ENCODE data around the gene NEK4.

The NEK4 gene

DNA sequence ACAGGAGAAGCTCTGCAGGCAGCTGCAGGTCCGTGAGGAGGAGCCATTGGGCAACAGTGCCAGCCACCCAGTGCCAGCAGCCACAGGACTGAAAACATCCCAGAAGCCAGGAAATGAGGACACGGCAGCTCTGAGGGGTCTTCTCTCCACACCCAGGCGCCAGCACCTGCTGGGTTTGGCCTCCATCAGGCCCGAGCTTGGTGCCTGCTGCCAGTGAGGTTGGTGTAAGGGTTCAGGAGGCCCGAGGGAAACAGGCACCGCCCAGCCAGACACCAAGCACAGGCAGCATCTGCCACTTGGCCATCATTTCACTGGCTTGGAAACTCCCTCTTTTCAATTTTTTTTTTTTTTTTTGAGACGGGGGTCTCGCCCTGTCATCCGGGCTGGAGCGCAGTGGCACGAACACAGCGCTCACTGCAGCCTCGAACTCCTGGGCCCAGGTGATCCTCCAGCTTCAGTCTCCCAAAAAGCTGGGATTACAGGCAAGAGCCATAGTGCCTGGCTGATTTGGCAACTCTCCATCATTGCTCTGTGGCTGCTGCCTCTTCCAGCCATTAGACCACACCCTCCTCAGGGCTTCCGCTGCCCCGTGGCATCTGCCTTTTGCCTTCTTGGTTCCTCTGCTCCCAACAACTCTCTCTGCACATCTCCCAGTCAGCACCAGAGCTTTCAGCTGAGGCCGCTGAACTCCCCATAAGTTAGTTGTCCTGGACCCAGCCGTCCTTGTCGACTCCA lies 22.4 kb upstream of the NEK4 start:
- H3K4me3 ChIP-seq (ENCODE audit: insufficient read length, low read depth) = no peak overlapping the region
- no peaks in the 10 kb centered on the region for H3K9me3 ChIP-seq (ENCODE audit: insufficient read depth, low read length)
- H3K27me3 ChIP-seq (ENCODE audit: insufficient read depth, insufficient read length) = peaks cover 5% of the 10 kb centered on the region
- H3K36me3 ChIP-seq (ENCODE audit: insufficient read depth, insufficient read length, low read length) = no peaks in the 10 kb centered on the region
- H3K4me1 ChIP-seq (ENCODE audit: insufficient read depth, insufficient read length) = peaks cover 4% of the 10 kb centered on the region
- no peak for DNase-seq (ENCODE audit: low read depth, low spot score)
- no peak for TF ChIP-seq ZNF274 (IDR thresholded peaks at IDR 0.05; ENCODE audit: low read depth, low read length)
- no peak for TF ChIP-seq YY1 (IDR thresholded peaks at IDR 0.05; ENCODE audit: insufficient read depth, insufficient read length)
- TF ChIP-seq SUZ12 (IDR thresholded peaks at IDR 0.05; ENCODE audit: extremely low read depth, insufficient read depth, insufficient read length) = no peak
- H3K9ac ChIP-seq (ENCODE audit: insufficient read length, low read depth) = no peak overlapping the region

DNA sequence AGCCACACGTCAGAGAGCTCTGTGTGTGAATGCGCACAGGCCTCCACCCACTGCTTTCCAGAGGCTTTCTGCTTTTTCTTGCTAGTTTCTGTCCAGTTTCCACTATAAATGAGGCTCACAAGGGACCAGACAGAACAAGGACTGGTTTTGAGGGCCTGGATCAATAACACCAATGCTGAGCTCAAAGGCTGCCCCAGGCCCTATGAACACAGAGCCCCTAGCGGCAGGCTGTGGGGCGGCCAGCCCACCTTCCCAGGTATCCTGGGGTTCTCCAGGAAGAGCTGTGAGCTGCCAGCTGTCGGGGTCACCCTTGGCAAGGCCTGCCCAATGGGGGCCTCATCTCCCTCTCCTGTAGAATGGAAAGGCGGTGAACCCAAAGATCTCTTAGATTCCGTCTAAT lies 21.7 kb upstream of the NEK4 start:
- Histone ChIP-seq H3K9me3 (ENCODE audit: insufficient read depth, low read length) (no peaks in the 10 kb centered on the region), H3K27me3 (ENCODE audit: insufficient read depth, insufficient read length) (peaks cover 5% of the 10 kb centered on the region), H3K9ac (ENCODE audit: insufficient read length, low read depth) (no peak overlapping the region), H3K4me3 (ENCODE audit: insufficient read length, low read depth) (no peak overlapping the region), H3K4me1 (ENCODE audit: insufficient read depth, insufficient read length) (peaks cover 4% of the 10 kb centered on the region), H3K36me3 (ENCODE audit: insufficient read depth, insufficient read length, low read length) (no peaks in the 10 kb centered on the region)
- TF ChIP-seq SUZ12 (IDR thresholded peaks at IDR 0.05; ENCODE audit: extremely low read depth, insufficient read depth, insufficient read length) (no peak), YY1 (IDR thresholded peaks at IDR 0.05; ENCODE audit: insufficient read depth, insufficient read length) (no peak)
- DNase-seq (ENCODE audit: low read depth, low spot score) = no peak

DNA sequence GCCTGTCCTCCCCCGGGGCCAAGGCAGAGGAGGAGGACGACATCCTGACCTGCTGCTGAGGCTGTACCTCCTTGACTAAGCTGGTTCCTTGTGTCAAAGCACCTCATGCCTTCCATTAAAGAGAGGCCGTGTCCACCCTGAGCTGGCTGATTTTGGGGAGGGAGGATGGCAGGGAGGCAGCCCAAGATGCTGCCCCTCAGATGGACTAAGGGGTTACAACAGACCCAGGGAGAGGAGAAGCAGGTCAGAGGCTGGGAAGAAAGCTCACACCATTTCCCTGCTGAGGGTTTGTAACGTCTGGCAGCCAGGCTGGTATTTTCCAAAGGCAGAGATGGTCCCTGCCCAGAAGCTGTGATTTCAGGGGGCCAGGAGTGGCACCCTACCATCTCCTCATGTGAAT lies 21.2 kb upstream of the NEK4 start:
- H3K9me3 ChIP-seq (ENCODE audit: insufficient read depth, low read length) = no peaks in the 10 kb centered on the region
- H3K4me1 ChIP-seq (ENCODE audit: insufficient read depth, insufficient read length) = peaks cover 4% of the 10 kb centered on the region
- no peak overlapping the region for H3K4me3 ChIP-seq (ENCODE audit: insufficient read length, low read depth)
- TF ChIP-seq ZNF274 (IDR thresholded peaks at IDR 0.05; ENCODE audit: low read depth, low read length) (no peak), SUZ12 (IDR thresholded peaks at IDR 0.05; ENCODE audit: extremely low read depth, insufficient read depth, insufficient read length) (no peak), YY1 (IDR thresholded peaks at IDR 0.05; ENCODE audit: insufficient read depth, insufficient read length) (no peak)
- H3K9ac ChIP-seq (ENCODE audit: insufficient read length, low read depth) = no peak overlapping the region
- peaks cover 5% of the 10 kb centered on the region for H3K27me3 ChIP-seq (ENCODE audit: insufficient read depth, insufficient read length)
- no peak for DNase-seq (ENCODE audit: low read depth, low spot score)
- H3K36me3 ChIP-seq (ENCODE audit: insufficient read depth, insufficient read length, low read length) = no peaks in the 10 kb centered on the region

DNA sequence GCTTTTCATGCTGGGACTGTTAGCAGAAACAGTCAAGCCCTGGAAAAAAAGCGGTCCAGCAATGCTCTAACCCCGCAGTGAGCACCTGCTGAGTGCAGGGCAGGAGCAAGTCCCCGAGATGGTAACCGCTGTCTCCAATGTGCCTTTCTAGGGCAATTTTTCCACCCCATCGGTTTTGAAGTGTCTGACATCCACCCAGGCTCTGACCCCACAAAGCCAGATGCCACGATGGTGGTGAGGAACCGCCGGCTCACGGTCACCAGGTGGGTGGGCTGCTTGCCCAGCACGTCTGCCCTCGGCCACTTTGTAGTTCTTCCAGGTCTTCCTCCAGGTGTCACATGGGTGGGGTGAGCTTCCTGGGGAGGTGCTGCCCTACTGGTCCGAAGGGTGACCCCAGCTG lies 20.6 kb upstream of the NEK4 start:
- H3K9ac ChIP-seq (ENCODE audit: insufficient read length, low read depth) = no peak overlapping the region
- H3K9me3 ChIP-seq (ENCODE audit: insufficient read depth, low read length) = no peaks in the 10 kb centered on the region
- no peaks in the 10 kb centered on the region for H3K36me3 ChIP-seq (ENCODE audit: insufficient read depth, insufficient read length, low read length)
- no peak for TF ChIP-seq ZNF274 (IDR thresholded peaks at IDR 0.05; ENCODE audit: low read depth, low read length)
- no peak for TF ChIP-seq YY1 (IDR thresholded peaks at IDR 0.05; ENCODE audit: insufficient read depth, insufficient read length)
- no peak for TF ChIP-seq SUZ12 (IDR thresholded peaks at IDR 0.05; ENCODE audit: extremely low read depth, insufficient read depth, insufficient read length)
- H3K4me1 ChIP-seq (ENCODE audit: insufficient read depth, insufficient read length) = peaks cover 4% of the 10 kb centered on the region
- DNase-seq (ENCODE audit: low read depth, low spot score) = no peak
- no peak overlapping the region for H3K4me3 ChIP-seq (ENCODE audit: insufficient read length, low read depth)
- peaks cover 5% of the 10 kb centered on the region for H3K27me3 ChIP-seq (ENCODE audit: insufficient read depth, insufficient read length)

DNA sequence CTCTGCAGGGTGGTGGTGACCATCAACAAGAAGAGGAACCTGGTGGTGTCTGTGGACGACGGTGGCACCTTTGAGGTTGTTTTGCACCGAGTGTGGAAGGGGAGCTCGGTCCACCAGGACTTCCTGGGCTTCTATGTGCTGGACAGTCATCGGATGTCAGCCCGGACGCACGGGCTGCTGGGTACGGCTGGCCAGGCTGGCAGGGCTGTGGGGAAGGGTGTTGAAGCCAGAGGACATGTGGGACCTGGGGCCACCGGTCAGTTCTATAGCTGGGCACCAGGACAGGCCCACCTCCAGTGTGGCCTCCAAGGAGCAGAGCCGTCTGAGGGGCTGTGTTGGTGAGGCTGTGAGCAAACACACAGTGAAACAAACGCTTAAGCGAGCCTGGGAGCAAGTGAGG lies 20.0 kb upstream of the NEK4 start:
- H3K9ac ChIP-seq (ENCODE audit: insufficient read length, low read depth) = no peak overlapping the region
- H3K9me3 ChIP-seq (ENCODE audit: insufficient read depth, low read length) = no peaks in the 10 kb centered on the region
- peaks cover 4% of the 10 kb centered on the region for H3K4me1 ChIP-seq (ENCODE audit: insufficient read depth, insufficient read length)
- no peak for TF ChIP-seq SUZ12 (IDR thresholded peaks at IDR 0.05; ENCODE audit: extremely low read depth, insufficient read depth, insufficient read length)
- TF ChIP-seq YY1 (IDR thresholded peaks at IDR 0.05; ENCODE audit: insufficient read depth, insufficient read length) = no peak
- TF ChIP-seq ZNF274 (IDR thresholded peaks at IDR 0.05; ENCODE audit: low read depth, low read length) = no peak
- no peak for DNase-seq (ENCODE audit: low read depth, low spot score)
- H3K27me3 ChIP-seq (ENCODE audit: insufficient read depth, insufficient read length) = peaks cover 5% of the 10 kb centered on the region
- no peaks in the 10 kb centered on the region for H3K36me3 ChIP-seq (ENCODE audit: insufficient read depth, insufficient read length, low read length)
- H3K4me3 ChIP-seq (ENCODE audit: insufficient read length, low read depth) = no peak overlapping the region

DNA sequence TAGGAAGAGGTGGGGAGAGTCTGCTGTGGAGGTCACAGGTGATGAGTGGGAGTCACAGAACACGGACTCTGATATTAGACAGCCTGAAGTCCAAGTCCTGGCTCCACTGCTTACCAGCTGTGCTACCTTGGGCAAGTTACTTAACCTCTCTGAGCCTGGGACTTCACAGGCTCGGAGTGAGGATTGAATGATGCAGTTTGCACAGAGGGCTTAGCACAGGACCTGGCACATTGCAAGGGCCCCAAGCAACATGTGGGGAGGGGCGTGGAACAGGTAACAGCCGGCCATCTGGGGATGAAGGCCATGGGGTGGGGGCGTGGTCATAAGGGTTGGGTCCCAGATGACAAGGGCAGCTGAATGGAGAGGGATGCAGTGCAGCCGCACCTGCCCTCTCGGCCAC lies 19.6 kb upstream of the NEK4 start:
- no peak overlapping the region for H3K9ac ChIP-seq (ENCODE audit: insufficient read length, low read depth)
- H3K36me3 ChIP-seq (ENCODE audit: insufficient read depth, insufficient read length, low read length) = no peaks in the 10 kb centered on the region
- DNase-seq (ENCODE audit: low read depth, low spot score) = no peak
- H3K27me3 ChIP-seq (ENCODE audit: insufficient read depth, insufficient read length) = peaks cover 5% of the 10 kb centered on the region
- TF ChIP-seq ZNF274 (IDR thresholded peaks at IDR 0.05; ENCODE audit: low read depth, low read length) = no peak
- TF ChIP-seq YY1 (IDR thresholded peaks at IDR 0.05; ENCODE audit: insufficient read depth, insufficient read length) = no peak
- TF ChIP-seq SUZ12 (IDR thresholded peaks at IDR 0.05; ENCODE audit: extremely low read depth, insufficient read depth, insufficient read length) = no peak
- H3K9me3 ChIP-seq (ENCODE audit: insufficient read depth, low read length) = no peaks in the 10 kb centered on the region
- peaks cover 4% of the 10 kb centered on the region for H3K4me1 ChIP-seq (ENCODE audit: insufficient read depth, insufficient read length)
- H3K4me3 ChIP-seq (ENCODE audit: insufficient read length, low read depth) = no peak overlapping the region

DNA sequence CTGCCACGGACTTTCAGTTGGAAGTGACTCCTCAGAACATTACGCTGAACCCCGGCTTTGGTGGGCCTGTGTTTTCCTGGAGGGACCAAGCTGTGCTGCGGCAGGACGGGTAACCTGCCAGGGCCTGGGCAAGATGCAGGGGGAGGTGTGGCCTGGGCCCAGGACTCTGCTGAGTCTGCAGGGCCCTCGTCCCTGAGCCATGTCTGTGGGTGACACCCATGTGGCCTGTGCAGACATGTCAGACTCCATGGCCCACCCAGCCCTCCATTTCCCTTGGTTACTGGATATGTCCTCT lies 19.0 kb upstream of the NEK4 start:
- DNase-seq (ENCODE audit: low read depth, low spot score) = no peak
- no peak overlapping the region for H3K9ac ChIP-seq (ENCODE audit: insufficient read length, low read depth)
- no peak overlapping the region for H3K4me3 ChIP-seq (ENCODE audit: insufficient read length, low read depth)
- no peaks in the 10 kb centered on the region for H3K36me3 ChIP-seq (ENCODE audit: insufficient read depth, insufficient read length, low read length)
- H3K9me3 ChIP-seq (ENCODE audit: insufficient read depth, low read length) = no peaks in the 10 kb centered on the region
- H3K27me3 ChIP-seq (ENCODE audit: insufficient read depth, insufficient read length) = peaks cover 5% of the 10 kb centered on the region
- H3K4me1 ChIP-seq (ENCODE audit: insufficient read depth, insufficient read length) = peaks cover 4% of the 10 kb centered on the region
- TF ChIP-seq YY1 (IDR thresholded peaks at IDR 0.05; ENCODE audit: insufficient read depth, insufficient read length) (no peak), ZNF274 (IDR thresholded peaks at IDR 0.05; ENCODE audit: low read depth, low read length) (no peak), SUZ12 (IDR thresholded peaks at IDR 0.05; ENCODE audit: extremely low read depth, insufficient read depth, insufficient read length) (no peak)
